HG03139 (cell line): ENCODE results near the gene CSNK1G1.
"Not testable (repeated sequence)": the region's sequence is repeated elsewhere in the genome, so short reads cannot be mapped to it uniquely, and the experiment has no call there.

Experiments used
- ATAC-seq: cut with Tn5 transposase; IDR thresholded peaks from one replicate; pipeline ENCODE4 v1.9.1; 2021; ENCODE audit not compliant: unreplicated experiment

Gene CSNK1G1

DNA sequence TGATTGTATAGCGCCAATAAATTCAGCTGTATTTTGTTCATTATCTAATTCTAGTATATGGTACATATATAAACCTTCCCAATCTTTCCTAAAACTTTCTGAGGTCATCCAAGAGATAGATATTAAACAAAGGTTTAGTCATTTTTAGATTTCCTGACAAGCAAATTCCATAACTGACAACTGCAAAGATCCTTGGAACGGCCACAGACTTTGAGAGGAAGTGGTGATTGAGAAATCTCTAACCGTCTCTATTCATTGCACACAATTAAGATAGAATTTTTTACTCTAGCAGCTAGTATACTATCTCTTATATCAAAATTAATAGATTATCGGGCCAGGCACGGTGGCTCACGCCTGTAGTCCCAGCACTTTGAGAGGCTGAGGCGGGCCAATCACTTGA is 4.7 kb downstream of the CSNK1G1 start:
- no peak for ATAC-seq

DNA sequence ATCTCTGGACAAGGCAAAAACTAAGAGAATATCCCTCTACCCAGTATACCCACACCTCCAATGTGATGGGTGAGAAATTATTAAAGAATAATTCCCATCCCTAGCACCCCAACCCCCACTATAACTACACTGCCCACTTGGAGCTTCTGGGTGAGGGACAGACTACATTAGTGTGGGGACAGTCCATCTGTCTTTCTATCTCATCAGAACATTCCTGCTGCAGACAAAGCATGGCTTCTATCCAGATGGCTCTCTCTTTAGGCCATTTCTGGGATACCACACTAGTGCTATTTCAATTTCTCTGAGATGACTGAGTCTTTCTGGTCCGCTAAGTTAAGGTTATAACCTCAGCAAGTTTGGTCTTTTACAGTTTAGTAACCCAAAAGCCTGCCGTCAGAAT is 6.6 kb downstream of the CSNK1G1 start:
- no peak for ATAC-seq

DNA sequence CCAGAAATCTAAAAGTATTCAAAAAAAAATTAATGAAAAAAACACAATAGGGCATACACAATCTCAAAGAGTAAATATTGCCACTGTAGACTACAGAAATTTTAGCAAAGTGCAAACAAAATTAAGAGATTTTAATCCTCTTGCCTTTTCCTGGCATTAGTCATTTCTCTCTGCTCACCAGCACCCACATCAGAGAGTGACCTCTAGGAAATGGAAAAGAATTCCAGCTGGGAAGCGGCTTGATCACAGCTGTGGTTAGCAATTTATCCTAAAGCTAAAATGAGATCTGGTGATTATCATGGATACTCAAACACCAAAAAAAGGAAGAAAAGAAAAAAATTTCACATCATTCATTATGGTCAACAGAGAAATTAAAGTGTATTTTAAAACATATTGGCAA is 7.5 kb downstream of the CSNK1G1 start:
- no peak for ATAC-seq

DNA sequence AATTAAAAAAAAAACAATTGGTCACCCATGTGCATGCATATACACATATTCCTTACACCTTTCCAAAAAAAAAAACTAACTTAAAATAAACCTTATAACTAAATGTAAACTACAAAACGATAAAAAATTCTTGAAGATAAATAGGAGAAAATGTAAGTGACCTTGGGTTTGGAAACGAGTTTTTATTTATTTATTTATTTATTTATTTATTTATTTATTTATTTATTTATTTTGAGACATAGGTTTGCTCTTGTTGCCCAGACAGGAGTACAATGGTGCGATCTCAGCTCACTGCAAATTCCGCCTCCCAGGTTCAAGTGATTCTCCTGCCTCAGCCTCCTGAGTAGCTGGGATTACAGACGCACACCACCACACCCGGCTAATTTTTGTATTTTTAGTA is 9.7 kb downstream of the CSNK1G1 start:
- ATAC-seq, result not testable (repeated sequence)

DNA sequence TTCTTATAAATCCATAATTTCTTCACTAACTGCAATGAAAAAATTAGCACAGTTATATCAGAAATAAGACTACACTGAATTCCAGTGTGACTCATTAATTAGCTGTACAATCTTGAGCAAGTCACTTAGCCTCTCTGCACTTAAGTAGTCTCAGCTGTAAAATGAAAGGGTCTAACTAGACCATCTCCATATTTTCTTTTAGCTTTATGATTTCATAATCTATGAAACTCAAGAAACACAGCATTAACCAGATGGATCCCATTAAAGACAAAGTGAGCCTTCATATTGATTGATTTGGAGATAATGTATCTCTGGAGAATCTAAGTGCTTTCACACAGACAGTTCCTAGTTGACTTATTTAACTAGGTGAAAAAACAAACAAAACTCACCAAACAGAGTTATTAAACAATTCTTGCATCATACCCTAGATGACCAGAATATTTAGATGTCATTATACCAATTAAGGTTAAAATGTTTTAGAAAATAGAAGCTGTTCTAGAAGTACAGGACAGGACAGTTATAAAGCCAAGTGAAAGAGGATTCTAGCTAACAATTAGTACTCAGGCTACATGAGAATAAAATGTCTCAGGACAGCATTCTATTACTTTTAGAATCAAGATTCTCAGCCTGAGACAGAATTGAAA is 11.2 kb downstream of the CSNK1G1 start:
- ATAC-seq, result no peak

DNA sequence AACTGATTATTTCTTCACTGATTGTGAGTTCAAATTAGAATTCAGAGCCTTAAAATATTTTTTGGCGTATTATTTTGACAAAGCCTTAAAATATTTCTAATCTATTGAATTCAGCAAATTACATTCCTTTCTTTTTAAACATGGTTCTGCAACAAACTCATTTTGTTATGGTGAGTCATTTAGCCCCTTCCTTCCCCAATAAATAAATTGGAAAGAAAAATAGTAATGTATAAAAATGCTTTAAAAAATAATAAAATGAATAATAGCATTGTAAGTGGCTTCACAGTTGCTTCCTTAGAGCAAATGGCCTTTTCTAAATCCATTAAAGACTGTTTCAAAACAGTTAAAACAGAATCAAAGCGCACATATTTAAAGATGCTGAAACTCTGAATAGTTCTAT is 12.1 kb downstream of the CSNK1G1 start:
- ATAC-seq, result no peak

DNA sequence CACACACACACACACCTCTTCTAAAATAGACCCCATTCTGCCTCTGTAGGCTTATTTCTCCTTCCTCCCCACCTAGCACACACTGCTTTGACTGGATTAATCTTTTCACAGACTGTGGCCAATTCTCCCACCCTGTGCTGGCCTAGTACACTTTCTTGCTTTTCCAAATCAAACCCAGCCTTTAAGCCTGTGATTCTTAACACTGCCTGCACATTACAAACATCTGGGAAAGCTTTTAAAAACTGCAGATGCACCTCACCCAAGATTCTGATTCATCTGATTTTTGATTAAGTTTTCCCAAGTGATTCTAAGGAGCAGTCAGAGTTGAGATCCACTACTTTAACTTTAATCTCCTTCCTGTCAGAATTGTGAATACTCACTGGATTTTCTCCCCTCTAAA is 12.8 kb downstream of the CSNK1G1 start:
- ATAC-seq, result no peak

DNA sequence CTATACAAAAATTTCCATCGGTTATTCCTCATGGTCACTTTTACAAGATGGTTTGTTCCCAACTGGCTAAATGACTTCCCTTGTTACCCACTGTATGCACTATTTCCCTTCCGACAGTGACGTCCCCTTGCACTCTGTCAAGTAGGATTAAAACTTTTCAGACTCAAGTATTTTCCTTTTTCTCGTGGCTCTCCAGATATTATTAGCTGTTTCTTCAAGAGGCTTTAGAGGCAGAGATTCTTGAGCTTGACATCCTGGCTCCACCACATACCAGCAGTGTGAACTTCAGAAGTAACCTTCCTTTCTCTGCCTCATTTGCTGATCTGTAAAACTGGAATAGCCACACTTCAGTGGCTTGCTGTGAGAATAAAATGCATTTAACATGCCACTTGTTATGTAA is 14.0 kb downstream of the CSNK1G1 start:
- ATAC-seq, result no peak

DNA sequence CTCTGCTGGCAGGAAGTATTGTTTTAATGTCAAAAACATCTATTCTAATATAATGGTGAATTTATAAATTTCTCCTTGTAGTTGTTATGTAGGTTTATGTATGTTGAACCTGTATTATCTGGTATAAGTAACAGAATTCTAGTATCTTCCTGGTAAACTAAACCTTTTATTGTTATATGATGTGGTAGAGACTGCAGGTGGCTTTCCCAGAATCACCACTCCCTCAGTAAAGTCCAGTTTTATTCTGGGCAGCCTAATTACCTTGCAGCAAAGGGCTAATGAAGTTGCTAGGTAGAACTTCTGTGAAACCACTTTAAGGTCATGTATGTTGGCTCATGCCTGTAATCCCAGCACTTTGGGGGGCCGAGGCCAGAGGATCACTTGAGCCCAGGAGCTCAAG is 15.6 kb downstream of the CSNK1G1 start:
- ATAC-seq, result no peak

DNA sequence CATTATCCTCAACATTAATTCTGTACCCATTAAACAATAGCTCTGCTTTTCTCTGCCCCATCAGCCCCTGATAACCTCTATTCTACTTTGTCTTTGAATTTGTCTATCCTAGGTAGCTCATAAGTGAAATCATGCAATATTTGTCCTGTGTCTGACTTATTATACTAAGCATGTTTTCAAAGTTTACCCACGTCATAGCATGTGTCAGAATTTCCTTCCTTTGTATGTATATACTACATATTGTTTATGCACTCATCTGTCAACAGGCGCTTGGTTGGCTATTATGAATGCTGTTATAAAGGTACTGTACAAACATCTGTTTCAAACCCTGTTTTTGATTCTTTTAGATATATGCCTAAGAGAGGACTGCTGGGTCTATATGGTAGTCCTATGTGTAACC is 18.2 kb downstream of the CSNK1G1 start:
- no peak for ATAC-seq

DNA sequence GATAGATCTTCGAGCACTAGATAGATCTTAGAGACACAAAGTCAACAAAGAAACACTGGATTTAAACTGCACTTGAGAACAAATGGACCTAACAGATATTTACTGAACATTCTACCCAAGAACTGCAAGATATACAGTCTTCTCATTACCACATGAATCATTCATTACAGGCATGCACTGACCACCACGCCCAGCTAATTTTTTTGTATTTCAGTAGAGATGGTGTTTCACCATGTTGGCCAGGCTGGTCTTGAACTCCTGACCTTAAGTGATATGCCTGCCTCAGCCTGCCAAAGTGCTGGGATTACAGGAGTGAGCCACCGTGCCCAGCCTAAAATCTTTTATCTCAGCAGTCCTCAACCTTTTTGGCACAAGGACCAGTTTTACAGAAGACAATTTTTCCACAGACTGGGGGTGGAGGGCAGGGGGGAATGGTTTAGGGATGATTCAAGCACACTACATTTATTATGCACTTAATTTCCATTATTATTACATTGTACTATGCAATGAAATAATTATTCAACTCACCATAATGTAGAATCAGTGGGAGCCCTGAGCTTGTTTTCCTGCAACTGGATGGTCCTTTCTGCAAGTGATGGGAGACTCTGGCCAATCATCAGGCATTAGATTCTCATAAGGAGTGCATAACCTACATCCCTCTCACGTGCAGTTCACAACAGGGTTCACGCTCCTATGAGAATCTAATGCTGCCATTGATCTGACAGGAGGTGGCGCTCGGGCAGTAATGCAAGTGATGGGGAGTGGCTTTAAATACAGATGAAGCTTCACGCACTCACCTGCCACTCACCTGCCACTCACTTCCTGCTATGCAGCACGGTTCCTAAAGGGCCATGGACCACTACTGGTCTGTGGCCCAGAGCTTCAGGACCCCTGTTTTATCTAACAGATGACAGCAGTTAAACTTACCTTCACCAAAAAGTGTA is 21.7 kb downstream of the CSNK1G1 start:
- ATAC-seq, result no peak

DNA sequence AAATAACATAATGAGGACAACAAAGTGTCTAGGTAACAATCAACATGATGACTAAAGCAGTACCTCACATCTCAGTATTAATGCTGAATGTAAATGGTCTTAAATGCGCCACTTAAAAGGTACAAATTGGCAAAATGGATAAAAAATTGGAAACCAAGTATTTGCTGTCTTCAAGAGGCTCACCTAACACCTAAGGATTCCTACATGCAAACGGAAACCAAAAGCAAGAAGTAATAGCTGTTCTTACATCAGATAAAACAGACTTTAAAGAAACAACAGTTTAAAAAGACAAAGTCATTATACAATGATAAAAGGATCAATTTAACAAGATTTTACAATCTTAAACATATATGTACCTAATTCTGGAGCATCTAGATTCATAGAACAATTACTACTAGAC is 22.5 kb downstream of the CSNK1G1 start:
- ATAC-seq, result no peak

DNA sequence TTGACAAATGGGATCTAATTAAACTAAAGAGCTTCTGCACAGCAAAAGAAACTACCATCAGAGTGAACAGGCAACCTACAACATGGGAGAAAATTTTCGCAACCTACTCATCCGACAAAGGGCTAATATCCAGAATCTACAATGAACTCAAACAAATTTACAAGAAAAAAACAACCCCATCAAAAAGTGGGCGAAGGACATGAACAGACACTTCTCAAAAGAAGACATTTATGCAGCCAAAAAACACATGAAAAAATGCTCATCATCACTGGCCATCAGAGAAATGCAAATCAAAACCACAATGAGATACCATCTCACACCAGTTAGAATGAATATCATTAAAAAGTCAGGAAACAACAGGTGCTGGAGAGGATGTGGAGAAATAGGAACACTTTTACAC is 24.3 kb downstream of the CSNK1G1 start:
- not testable (repeated sequence) for ATAC-seq

DNA sequence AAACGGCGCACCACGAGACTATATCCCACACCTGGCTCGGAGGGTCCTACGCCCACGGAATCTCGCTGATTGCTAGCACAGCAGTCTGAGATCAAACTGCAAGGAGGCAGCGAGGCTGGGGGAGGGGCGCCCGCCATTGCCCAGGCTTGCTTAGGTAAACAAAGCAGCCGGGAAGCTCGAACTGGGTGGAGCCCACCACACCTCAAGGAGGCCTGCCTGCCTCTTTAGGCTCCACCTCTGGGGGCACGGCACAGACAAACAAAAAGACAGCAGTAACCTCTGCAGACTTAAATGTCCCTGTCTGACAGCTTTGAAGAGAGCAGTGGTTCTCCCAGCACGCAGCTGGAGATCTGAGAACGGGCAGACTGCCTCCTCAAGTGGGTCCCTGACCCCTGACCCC is 29.0 kb downstream of the CSNK1G1 start:
- not testable (repeated sequence) for ATAC-seq

DNA sequence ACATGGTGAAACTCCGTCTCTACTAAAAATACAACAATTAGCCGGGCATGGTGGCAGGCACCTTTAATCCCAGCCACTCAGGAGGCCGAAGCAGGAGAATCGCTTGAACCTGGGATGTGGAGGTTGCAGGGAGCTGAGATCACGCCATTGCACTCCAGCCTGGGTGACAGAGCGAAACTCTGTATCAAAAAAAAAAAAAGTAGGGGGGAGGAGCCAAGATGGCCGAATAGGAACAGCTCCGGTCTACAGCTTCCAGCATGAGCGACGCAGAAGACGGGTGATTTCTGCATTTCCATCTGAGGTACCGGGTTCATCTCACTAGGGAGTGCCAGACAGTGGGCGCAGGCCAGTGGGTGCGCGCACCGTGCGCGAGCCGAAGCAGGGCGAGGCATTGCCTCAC is 29.5 kb downstream of the CSNK1G1 start:
- not testable (repeated sequence) for ATAC-seq

DNA sequence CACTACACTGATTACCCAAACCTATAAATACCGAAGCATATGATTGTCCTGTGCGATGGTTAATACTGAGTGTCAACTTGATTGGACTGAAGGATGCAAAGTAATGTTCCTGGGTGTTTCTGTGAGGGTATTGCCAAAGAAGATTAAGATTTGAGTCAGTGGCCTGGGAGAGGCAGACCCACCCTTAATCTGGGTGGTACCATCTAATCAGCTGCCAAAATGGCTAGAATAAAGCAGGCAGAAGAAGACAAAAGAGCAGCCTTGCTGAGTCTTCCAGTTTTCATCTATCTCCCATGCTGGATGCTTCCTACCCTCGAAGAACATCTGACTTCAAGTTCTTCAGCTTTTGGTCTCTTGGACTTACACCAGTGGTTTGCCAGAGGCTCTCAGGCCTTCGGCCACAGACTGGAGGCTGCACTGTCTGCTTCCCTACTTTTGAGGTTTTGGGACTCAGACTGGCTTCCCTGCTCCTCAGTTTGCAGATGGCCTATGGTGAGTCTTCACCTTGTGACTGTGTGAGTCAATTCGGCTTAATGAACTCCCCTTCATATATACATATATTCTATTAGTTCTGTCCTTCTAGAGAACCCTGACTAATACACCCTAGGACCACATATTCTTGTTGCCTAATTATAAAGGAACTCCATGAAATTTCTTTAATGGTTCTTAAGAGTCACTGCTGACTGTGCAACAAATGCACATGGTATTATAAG is 31.7 kb downstream of the CSNK1G1 start:
- ATAC-seq, result no peak

DNA sequence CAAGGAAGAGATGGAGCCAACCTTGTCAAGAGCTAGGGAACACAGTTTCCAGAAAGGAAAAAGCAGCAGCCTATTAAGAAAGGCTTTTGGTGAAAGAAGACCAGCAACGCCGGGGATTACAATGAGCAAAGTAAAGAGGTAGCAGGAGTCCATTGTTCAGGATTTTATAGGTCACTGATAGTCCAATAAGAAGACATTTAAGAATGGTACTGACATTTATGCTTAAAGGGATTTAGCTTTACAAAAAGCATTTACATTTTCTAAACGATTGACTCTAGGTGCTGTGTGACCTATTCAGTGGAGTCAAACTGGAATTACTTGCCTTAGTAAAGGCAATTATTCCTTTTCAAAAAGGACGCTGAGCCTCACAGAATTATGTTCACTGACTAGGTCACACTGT is 40.8 kb downstream of the CSNK1G1 start:
- ATAC-seq, result no peak

DNA sequence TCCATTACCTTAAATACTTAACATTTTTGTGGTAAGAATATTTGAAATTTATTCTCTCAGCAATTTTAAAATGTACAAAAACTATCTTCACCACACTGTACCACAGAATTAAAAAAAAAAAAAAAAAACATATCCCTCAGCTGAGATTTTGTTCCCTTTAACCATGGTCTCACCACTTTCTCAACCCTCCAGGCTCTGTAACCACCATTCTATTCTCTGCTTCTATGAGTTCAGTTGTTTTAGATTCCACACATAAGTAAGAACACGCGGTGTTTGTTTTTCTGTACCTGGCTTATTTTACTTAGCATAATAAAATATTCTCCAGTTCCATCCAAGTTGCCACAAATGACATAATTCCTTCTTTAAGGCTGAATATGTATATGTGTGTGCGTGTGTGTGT is 41.5 kb downstream of the CSNK1G1 start:
- ATAC-seq, result no peak

DNA sequence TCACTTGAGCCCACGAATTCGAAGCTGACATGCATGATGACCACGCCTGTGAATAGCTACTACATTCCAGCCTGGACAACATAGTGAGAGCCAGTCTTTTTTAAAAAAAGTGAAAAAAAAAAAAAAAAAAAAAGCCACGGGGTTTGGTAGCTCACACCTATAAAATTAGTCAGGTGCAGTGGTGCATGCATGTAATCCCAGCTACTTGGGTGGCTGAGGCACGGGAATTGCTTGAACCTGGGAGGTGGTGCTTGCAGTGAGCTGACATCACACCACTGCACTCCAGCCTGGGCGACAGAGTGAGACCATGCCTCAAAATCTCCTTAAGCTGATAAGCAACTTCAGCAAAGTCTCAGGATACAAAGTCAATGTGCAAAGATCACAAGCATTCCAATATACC is 44.4 kb downstream of the CSNK1G1 start:
- no peak for ATAC-seq

DNA sequence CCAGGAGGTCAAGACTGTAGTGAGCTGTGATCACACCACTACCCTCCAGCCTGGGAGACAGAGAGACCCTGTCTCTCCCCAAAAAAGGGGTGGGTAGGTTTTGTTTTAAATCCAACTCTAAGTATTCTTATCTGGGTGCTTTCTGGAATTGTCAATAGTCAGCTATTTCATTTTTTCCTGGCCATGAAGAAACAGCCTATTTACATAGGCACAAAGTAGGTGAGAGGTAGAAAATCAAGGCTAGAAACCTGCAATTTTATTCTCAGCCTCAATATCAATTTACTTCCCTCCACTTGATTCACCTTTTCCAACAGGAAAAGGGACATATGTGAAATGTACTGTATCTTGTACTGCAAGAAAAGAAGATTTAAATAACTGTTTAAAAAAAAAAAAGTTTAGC is 45.9 kb downstream of the CSNK1G1 start:
- ATAC-seq, result no peak

DNA sequence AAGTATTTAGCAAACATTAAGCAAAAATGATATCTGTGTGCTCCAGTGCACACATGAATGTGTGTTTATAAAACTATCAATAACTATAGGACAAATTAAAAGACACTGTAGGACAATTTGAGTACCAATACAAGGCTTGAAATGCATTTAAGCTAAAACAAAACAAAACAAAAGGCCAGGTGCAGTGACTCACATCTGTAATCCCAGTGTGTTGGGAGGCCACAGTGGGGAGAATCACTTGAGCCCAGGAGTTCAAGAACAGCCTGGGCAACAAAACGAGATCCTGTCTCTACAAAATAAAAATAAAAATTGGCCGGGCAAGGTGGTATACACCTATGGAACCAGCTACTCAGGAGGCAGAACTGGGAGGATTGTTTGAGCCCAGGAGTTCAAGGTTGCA is 50.7 kb downstream of the CSNK1G1 start:
- no peak for ATAC-seq

DNA sequence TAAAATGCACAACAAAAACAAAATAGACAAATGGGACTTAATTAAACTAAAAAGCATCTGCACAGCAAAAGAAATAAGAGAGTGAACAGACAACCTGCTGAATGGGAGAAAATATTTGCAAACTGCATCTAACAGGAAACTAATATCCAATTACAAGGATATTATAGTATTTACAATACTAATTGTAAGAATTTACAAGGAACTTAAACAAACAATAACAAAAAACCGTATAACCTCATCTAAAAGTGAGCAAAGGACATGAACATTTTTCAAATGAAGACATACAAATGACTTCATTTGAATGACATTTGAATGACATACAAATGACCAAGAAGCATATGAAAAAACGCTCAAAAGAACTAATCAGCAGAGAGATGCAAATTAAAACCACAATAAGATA is 66.4 kb downstream of the CSNK1G1 start:
- ATAC-seq, result no peak
